HepG2 (cell line): ENCODE data around the gene CYCS.

Experiments
- BCL3 ChIP-seq: sonication (generic); formaldehyde crosslinking; IDR thresholded peaks from 2 replicates; pipeline ENCODE4 v1.5.1; 2020; ENCODE audit warnings: mild to moderate bottlenecking, missing genetic modification reagents, moderate library complexity
- CBX2 ChIP-seq, 2 experiments: fragments of 200-600 bp in 1 of 2; sonication (generic); formaldehyde crosslinking in 1 of 2; IDR thresholded peaks; 2 replicates each; pipeline versions ENCODE4 v1.7.0 to v1.8.1; 2018 to 2022; ENCODE audit warnings: low read depth in 2 of 2, low read length in 1 of 2, mild to moderate bottlenecking in 1 of 2, missing genetic modification reagents in 1 of 2
- CHD2 ChIP-seq: IDR thresholded peaks from 2 replicates; pipeline ENCODE4 v1.6.1; 2011; ENCODE audit warnings: low read depth, low read length, improper control_type of control experiment
- CREM ChIP-seq, 2 experiments: sonication (generic) in 1 of 2; formaldehyde crosslinking in 1 of 2; IDR thresholded peaks; 2 replicates each; pipeline versions ENCODE4 v1.4.0 to v1.6.1; 2016 to 2020; ENCODE audit warnings: antibody characterized with exemption in 1 of 2, mild to moderate bottlenecking in 1 of 2, missing genetic modification reagents in 1 of 2
- FOXK2 ChIP-seq: fragments of 450-650 bp; IDR thresholded peaks from 2 replicates; pipeline ENCODE4 v1.6.1; 2016
- MZF1 ChIP-seq: sonication (generic); formaldehyde crosslinking; IDR thresholded peaks from 2 replicates; pipeline ENCODE4 v1.8.1; 2023; ENCODE audit warnings: mild to moderate bottlenecking, missing genetic modification reagents, borderline replicate concordance
- POLR2A ChIP-seq, 2 experiments: IDR thresholded peaks; 2 replicates each; pipeline ENCODE4 v1.6.1; 2011; ENCODE audit warnings: low read depth in 2 of 2, low read length in 2 of 2, mild to moderate bottlenecking in 1 of 2, moderate library complexity in 1 of 2; ENCODE audit not compliant: insufficient read depth in 1 of 2
- POLR2AphosphoS5 ChIP-seq: IDR thresholded peaks from 2 replicates; pipeline ENCODE4 v1.6.1; 2012; ENCODE audit warnings: low read depth, low read length
- SP1 ChIP-seq, 2 experiments: fragments of 450-650 bp in 1 of 2; sonication (generic) in 1 of 2; formaldehyde crosslinking in 1 of 2; IDR thresholded peaks; 2 replicates each; pipeline versions ENCODE4 v1.4.0 to v1.6.1; 2016 to 2020; ENCODE audit warnings: missing genetic modification reagents in 1 of 2
- TBL1XR1 ChIP-seq: fragments of 150-350 bp; IDR thresholded peaks from 2 replicates; pipeline ENCODE4 v1.6.1; 2014; ENCODE audit warnings: borderline replicate concordance, low read length; ENCODE audit not compliant: partially characterized antibody
- TF ChIP-seq, protein P1 (sequence below): sonication (generic); formaldehyde crosslinking; IDR thresholded peaks from 2 replicates; pipeline ENCODE4 v1.5.1; 2020; ENCODE audit warnings: missing genetic modification reagents, mild to moderate bottlenecking, borderline replicate concordance

DNA sequence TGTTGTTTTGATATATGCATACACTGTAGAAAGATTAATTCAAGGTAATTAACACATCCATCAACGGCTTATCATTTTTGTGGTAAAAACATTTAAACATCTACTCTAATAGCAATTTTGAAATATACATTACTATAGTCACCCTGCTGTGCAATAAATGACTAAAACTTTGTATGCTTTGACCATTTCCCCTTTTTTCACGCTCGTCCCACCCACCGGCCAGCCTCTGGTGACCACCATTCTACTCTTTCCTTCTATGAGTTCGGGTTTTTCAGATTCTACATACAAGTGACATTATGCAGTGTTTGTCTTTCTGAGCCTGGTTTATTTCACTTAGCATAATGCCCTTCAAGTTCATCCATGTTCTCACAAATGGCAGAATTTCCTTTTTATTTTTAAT lies 21.3 kb downstream of the CYCS start:
- TF ChIP-seq SP1 (IDR thresholded peaks at IDR 0.05) (no peak), SP1 (CRISPR knock-in tag; IDR thresholded peaks at IDR 0.05) (no peak), POLR2A (IDR thresholded peaks at IDR 0.05; ENCODE audit: insufficient read depth in 1 of 2, low read depth in 2 of 2, low read length in 2 of 2) (no peak), CBX2 (IDR thresholded peaks at IDR 0.05; ENCODE audit: low read depth, low read length) (no peak), CBX2 (CRISPR knock-in tag; IDR thresholded peaks at IDR 0.05; ENCODE audit: low read depth) (no peak), BCL3 (CRISPR knock-in tag) (no peak), CHD2 (no peak), CREM (IDR thresholded peaks at IDR 0.05) (no peak), CREM (CRISPR knock-in tag; IDR thresholded peaks at IDR 0.05) (no peak), MZF1 (no peak), POLR2AphosphoS5 (no peak), TBL1XR1 (no peak), FOXK2 (no peak)
- TF ChIP-seq, protein P1, sequence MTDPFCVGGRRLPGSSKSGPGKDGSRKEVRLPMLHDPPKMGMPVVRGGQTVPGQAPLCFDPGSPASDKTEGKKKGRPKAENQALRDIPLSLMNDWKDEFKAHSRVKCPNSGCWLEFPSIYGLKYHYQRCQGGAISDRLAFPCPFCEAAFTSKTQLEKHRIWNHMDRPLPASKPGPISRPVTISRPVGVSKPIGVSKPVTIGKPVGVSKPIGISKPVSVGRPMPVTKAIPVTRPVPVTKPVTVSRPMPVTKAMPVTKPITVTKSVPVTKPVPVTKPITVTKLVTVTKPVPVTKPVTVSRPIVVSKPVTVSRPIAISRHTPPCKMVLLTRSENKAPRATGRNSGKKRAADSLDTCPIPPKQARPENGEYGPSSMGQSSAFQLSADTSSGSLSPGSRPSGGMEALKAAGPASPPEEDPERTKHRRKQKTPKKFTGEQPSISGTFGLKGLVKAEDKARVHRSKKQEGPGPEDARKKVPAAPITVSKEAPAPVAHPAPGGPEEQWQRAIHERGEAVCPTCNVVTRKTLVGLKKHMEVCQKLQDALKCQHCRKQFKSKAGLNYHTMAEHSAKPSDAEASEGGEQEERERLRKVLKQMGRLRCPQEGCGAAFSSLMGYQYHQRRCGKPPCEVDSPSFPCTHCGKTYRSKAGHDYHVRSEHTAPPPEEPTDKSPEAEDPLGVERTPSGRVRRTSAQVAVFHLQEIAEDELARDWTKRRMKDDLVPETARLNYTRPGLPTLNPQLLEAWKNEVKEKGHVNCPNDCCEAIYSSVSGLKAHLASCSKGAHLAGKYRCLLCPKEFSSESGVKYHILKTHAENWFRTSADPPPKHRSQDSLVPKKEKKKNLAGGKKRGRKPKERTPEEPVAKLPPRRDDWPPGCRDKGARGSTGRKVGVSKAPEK (CRISPR knock-in tag), result no peak
